ENCODE results near the gene ZNF318. TPM values are rescaled to one million over a fixed set of nuclear protein-coding genes. Genes with fewer than 3 reads are reported as not detected.

Gene ZNF318
- total RNA-seq, 1 donor from 2014 or later, result 4.4 TPM

GRCh38 chr6:43308990-43309477 is 60.4 kb downstream of the ZNF318 start:
- Histone ChIP-seq H3K4me1 (no peaks in the 10 kb centered on the region), H3K9me3 (no peaks in the 10 kb centered on the region), H3K36me3 (no peaks in the 10 kb centered on the region), H3K27me3 (peaks cover 5% of the 10 kb centered on the region), H3K4me3 (peak overlapping the region; percentile 38 to 60), H3K27ac (no peak overlapping the region)
- DNase-seq (ENCODE audit: low spot score in 2 of 2), result no peak
- intact Hi-C loops (cut with DNase I), result no loop called here
- TF ChIP-seq CTCF (IDR thresholded peaks at IDR 0.05), result no peak

GRCh38 chr6:43308101-43308989 is 61.1 kb downstream of the ZNF318 start, which contains the start of gene CRIP3:
TSS of gene CRIP3 (minus strand) at chr6:43308826. CDS start at chr6:43308792, 34 bp downstream.
- H3K27me3 ChIP-seq, result peaks cover 5% of the 10 kb centered on the region
- H3K4me3 ChIP-seq, result peak within 1 kb of the TSS; percentile 38 to 60
- DNase-seq (ENCODE audit: low spot score in 2 of 2), result no peak
- H3K36me3 ChIP-seq, result no peaks in the 10 kb centered on the region
- no peaks in the 10 kb centered on the region for H3K4me1 ChIP-seq
- no peaks in the 10 kb centered on the region for H3K9me3 ChIP-seq
- H3K27ac ChIP-seq, result no peak within 1 kb of the TSS
- no peak for TF ChIP-seq CTCF (IDR thresholded peaks at IDR 0.05)
- intact Hi-C loops (cut with DNase I), result no loop called here

- no peak for TF ChIP-seq CTCF (IDR thresholded peaks at IDR 0.05)
- Histone ChIP-seq H3K4me3 (no peak overlapping the region), H3K27me3 (peaks cover 5% of the 10 kb centered on the region), H3K27ac (no peak overlapping the region), H3K9me3 (no peaks in the 10 kb centered on the region), H3K36me3 (no peaks in the 10 kb centered on the region), H3K4me1 (no peaks in the 10 kb centered on the region)
- intact Hi-C loops (cut with DNase I), result no loop called here
- DNase-seq (ENCODE audit: low spot score in 2 of 2), result no peak
Measured at GRCh38 chr6:43307451-43308100, 61.9 kb downstream of the ZNF318 start.

- no peak for DNase-seq (ENCODE audit: low spot score in 2 of 2)
- H3K36me3 ChIP-seq, result no peaks in the 10 kb centered on the region
- H3K9me3 ChIP-seq, result no peaks in the 10 kb centered on the region
- H3K4me1 ChIP-seq, result no peaks in the 10 kb centered on the region
- H3K27me3 ChIP-seq, result peaks cover 5% of the 10 kb centered on the region
- intact Hi-C loops (cut with DNase I), result no loop called here
- no peak overlapping the region for H3K27ac ChIP-seq
- no peak for TF ChIP-seq CTCF (IDR thresholded peaks at IDR 0.05)
- H3K4me3 ChIP-seq, result no peak overlapping the region
Measured at GRCh38 chr6:43306086-43306485, 63.4 kb downstream of the ZNF318 start.

- Histone ChIP-seq H3K27me3 (peaks cover 5% of the 10 kb centered on the region), H3K9me3 (no peaks in the 10 kb centered on the region), H3K36me3 (no peaks in the 10 kb centered on the region), H3K4me3 (no peak overlapping the region), H3K27ac (no peak overlapping the region), H3K4me1 (no peaks in the 10 kb centered on the region)
- no peak for TF ChIP-seq CTCF (IDR thresholded peaks at IDR 0.05)
- intact Hi-C loops (cut with DNase I), result no loop called here
- DNase-seq (ENCODE audit: low spot score in 2 of 2), result no peak
Measured at GRCh38 chr6:43304882-43305281, 64.6 kb downstream of the ZNF318 start.
